NCI-H146 treated with DMSO at 0.1 percent for 48 hours (cell line): Measurements from ENCODE around the gene CDK4.

ENCODE experiments used
- DNase-seq: peaks from one replicate; lab custom pipeline; 2025; ENCODE audit not compliant: unreplicated experiment; lab: John Stamatoyannopoulos, UW

Gene CDK4

DNA sequence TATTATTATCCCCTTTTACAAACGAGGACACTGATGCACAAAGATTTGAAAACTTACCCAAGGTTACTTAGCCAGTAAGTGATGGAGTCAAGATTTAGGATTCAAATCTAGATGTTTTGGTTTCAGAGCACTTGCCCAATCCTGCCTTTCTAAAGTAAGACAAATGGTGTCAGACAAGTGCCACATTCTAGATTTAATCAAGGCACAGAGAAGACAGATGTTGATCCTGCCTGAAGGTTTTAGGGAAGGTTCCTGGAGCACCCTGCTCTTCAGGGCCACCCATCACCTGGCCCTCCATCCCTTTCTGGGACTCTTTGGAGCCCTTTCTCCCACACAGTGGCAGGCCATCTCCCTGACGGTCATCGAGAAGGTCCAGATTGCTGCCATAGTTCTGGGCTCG lies 5.7 kb upstream of the CDK4 start:
- DNase-seq: no peak

DNA sequence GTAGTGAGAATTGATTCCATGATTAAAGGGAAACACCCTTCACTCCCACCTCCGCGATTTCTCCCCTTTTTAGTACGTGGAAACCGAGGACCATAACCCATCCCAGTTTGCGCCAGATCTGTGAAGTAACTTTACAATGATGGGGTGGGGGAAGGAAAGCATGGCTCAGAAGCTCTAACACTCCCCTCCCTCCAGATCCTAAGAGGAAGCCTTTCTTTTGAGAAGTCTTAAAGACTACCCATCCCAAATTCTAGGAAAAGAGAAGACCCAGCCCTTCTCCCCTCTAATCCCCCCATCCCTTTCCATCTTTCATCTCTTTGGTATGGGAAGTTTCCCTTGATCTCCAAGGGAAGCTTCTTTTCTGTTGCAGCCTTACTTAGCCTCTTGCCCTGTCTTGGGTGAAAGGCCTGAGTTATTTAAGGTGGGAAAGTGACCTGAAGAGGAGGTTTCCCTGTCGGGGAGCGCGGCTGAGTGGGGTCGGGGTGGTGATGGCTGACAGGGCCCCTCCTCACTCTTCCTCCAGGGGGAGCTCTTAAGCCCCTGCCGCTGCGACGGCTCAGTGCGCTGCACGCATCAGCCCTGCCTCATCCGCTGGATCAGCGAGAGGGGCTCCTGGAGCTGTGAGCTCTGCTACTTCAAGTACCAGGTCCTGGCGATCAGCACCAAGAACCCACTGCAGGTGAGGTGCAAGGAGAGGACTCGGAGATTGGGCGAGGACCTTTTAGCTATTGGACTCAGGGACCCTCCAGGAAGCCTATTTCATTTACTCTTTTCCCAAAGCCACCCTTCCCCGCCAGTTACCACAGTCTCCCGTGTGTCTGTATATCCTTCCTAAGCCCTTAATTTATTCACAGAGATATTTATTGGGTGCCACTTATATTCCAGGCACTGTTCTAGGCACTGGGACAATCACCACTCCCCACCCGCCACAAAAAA lies 4.6 kb upstream of the CDK4 start:
- DNase-seq: no peak

DNA sequence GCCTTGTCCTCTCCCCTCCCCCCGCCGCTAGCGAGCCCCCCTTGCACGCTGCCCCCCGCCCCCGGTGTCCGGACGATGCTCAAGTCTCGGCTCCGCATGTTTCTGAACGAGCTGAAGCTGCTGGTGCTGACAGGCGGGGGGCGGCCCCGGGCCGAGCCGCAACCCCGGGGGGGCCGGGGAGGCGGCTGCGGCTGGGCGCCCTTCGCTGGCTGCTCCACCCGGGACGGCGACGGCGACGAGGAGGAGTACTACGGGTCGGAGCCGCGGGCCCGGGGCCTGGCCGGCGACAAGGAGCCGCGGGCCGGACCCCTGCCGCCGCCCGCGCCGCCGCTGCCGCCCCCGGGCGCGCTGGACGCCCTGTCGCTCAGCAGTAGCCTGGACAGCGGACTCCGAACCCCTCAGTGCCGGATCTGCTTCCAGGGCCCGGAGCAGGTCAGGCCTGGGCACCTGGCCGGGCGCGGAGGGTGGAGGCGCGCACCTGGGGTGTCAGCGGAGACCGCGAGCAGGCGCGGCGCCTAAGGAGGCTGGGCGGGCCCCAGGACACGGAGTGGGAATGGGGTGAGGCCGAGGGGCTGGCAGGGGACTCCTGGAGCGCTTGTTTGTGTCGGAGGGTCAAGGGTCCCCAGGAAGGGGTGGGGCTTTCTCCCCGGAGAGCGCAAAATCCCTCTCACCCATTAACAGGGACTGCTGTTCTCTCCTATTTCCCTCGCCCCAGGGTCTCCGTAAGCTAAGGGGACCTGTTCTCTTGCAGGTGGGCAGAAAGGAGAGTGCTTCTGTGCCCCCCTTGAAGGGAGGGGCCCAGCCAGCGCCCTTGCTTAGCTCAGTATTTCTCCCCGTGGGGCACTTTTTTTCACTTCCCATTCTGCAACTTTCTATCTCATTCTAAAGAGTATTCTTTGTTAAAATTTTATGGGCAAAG lies 3.6 kb upstream of the CDK4 start:
- peak; percentile 15 for DNase-seq

DNA sequence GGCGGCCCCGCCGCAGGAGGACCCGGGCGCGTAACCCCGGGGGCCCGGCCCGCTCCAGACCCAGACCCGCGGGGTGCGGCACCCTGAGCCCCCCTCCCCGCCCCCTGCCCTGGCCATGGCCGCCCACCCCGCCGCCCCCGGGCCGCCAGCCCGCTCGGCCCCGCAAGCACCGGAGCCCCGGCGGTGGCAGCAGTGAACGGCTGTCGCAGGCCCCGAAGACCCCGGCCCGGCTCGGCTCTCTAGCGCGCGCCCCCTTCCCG lies 3.0 kb upstream of the CDK4 start:
- DNase-seq: no peak

DNA sequence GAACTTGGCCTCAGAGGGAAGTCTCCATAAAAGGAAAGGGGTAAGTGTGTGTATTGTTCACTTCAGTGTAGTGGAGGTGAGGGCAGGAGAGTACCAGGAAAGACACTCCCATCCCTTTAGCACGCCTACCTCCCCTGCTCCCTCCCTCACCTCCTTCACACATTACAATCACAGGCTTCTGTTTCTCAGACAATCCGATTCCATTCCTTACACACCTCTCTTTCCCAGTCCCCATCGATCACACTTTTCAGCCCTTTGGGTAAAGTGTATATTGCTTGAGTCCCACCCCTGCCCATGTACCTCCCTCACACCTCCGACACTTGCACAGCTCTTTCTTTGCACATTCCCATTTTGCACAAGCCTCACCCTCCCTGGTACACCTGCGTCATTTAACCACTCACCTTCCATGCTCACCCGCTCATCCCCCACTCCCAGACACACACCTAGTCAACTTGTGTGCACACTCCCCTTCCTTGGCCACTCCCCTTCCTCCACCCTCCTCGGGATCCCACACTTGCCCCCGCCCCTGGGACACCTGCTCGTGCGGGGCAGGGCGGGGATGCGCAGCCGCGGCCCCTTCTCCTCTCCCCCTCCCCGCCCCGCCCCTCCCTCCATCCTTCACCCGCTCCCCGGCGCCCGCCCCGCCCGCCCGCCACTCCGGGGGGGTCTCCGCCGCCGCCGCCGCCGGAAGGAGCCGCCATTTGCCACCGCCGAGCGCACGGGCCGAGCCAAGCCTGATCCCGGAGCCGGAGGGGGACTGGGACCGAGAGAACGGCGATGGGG lies 2.5 kb upstream of the CDK4 start, which contains the start of gene MARCHF9:
Gene MARCHF9, plus strand, starts transcription at position 693 of the 783 bp plus-strand sequence. CDS start 426 bp downstream, outside the sequence.
- peak; percentile 88 for DNase-seq

DNA sequence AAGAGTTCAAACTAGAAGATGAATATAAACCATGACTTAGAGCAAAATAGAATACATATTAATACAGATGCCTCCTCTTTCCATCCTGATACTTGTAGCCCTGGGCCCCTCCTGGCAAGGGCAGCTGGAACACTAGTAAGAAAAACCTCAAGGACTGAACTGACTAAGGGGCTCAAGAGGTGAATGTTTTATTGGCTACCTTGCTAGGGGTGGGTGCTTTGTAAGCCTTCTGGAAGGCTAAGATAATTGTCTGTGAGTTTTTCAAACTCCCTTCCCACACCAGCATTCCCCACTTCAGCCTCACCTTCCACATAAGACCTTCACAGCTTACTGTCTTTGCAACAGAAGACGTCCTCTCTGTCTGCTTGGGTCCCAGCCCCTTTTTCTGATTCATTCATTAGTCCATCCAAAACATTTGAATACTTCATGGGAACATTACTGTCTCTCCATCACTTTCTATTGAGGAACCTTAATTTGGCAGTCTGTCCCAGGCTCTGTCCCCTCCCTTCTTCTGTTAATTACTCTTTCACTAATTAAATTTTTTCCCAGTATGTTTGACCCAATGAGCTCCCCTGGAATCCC lies 1.7 kb upstream of the CDK4 start:
- DNase-seq: no peak

DNA sequence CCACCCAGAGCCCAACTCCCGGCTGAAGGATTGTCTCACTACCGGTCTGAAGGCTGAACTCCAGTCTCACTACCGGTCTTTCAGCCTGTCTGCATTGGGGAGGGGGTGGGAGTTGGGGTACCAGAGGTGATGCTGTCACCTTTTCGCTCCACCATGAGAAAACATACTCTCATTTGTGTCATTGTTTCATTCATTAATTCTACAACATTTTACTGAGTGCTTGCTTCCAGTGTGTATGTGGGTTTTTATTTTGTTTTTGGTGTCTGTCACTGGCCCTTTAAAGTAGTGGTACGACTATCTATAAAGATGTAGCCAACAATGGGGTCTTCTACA lies 524 bp upstream of the CDK4 start:
- DNase-seq: no peak

DNA sequence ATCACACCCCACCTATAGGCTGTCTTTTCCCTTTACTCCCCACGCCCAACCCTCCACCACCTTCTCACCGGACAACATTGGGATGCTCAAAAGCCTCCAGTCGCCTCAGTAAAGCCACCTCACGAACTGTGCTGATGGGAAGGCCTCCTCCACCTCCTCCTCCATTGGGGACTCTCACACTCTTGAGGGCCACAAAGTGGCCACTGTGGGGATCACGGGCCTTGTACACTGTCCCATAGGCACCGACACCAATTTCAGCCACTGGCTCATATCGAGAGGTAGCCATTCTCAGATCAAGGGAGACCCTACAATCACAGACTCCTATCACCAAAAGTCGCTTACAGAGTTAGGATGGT lies 700 bp downstream of the CDK4 start:
- DNase-seq: no peak

DNA sequence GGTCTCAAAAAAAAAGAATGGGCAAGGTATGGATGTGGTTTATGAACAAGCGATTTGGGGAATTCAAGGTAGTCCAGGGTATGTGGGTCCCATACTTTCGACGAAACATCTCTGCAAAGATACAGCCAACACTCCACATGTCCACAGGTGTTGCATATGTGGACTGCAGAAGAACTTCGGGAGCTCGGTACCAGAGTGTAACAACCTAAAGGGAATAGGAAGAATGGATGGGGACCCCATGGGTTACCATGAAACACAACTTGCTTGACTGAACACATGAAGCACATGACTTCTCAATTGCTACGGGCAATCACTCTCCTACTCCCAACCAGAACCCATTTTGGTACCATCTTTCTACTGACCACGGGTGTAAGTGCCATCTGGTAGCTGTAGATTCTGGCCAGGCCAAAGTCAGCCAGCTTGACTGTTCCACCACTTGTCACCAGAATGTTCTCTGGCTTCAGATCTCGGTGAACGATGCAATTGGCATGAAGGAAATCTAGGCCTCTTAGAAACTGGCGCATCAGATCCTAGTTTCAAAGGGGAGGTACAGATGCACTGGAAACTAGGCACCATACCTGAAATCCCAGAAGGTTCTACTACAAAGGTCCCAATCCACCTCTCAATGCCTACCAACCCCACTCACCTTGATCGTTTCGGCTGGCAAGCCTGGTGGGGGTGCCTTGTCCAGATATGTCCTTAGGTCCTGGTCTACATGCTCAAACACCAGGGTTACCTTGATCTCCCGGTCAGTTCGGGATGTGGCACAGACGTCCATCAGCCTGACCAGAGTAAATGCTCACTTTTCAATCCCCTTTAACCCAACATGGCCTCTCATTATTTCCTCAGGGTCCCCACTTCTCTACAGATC lies 1.3 kb downstream of the CDK4 start:
- DNase-seq: no peak

DNA sequence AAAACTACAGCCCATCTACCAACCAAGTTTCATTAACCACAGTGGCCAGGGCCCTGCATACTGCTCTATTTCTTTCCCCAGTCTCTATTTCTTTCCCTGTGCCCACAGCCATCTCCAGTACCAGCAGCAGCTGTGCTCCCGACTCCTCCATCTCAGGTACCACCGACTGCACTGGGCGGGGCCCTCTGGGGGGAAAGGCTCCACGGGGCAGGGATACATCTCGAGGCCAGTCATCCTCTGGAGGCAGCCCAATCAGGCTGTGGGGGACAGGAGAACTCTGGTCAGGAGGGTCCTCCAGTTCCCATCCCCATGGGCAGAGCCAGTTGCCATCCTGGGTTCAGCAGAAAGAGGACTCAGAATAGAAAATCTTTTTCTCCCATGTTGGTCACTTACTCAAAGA lies 3.0 kb downstream of the CDK4 start:
- no peak for DNase-seq

DNA sequence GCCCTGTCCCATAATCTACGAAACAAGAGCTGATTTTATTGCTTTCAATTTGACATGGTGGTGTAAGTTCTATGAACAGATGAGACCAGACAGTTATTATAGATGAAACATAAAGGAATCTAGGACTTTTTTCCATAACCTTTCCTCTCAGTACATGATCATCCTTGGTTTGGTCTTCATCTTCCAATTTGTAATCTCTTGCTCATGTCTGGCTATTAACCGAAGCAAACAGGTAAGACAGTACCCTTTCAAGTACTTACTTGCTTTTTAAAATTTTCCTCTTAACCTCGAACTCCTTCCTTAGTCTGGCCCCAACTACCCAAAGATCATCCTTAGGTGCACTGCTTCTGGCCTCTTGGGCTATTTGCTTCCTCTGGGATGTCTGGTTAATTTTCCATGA lies 6.1 kb downstream of the CDK4 start:
- DNase-seq: no peak

DNA sequence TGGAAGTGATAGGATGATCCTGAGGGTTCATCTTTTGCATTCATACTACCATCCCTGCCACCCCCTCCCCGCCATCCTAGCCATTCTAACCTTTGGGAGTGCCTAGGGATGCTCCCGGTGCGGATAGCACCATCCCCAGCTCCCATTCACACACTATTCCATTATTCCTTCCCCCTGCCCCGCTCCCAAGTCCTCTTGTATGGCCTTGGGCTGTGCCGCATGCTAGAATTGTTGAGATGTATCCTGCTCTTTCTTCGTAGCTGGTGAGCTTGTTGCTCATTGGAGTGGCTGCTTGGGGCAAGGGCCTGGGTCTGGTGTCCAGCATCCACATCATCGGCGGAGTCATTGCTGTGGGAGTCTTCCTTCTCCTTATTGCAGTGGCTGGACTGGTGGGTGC lies 6.6 kb downstream of the CDK4 start:
- no peak for DNase-seq

DNA sequence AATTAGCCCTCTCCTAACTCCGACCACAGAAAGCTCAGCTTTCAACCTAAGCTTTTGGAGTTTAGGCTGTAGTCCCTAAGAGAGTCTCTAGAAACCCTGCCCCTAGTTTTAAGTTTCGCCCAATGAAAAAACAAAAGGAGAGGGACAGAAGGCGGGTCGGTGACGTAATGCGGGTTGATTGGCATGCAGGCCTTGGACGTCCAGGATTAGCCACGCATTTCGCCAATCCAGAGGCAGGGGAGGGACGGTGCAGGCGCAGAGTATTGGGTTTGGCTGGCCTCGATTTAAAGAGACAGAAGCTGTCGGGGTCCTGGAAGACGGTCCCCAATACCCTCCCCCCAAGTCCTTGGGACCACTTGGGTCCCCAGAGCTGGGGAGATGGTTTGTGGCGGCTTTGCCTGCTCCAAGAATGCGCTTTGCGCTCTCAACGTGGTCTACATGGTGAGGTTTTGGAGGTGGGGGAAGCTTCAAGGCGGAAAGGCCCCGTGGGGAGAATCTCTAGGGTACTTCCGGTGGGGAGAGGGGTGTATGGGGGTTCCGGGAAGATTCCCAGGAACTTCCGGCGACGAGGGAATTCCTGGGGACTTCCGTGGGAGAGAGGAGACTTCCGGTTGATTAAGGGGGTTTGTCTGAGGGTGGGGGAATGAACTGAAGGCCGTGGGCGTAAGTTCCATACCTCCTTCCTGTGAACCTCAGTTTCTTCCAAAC lies 7.2 kb downstream of the CDK4 start, which contains the start of gene TSPAN31:
Gene TSPAN31, plus strand, starts transcription at position 263 of the 708 bp plus-strand sequence. Its CDS starts 116 bp downstream, at position 379.
- DNase-seq: peak; percentile 94

DNA sequence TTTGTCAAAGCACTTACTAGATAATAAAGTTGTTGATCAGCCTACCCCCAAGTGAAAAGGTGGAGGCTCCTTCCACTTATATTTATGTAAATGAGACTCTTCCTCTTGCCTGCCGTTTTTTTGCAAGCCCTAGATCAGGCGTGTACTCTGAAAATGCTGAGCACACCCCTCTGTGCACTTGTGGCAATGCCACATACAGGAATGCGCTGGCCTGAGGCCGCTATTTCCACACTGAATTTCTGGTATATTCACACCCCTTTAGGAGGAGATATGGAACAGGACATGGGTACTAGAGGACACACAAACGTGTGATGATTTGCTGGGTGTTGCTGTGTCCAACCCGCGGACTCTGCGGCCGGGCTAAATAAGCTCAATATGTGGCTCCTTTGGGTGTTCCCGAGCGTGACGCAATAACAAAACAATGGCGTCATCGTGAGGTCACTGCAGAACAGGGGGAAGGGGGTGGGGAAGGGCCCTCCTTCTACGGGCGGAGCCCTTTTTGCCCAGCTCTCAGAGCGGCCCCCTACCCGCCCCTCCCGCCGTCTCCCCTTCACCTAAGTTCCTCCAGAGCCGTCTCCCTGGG lies 7.8 kb downstream of the CDK4 start:
- DNase-seq: no peak

DNA sequence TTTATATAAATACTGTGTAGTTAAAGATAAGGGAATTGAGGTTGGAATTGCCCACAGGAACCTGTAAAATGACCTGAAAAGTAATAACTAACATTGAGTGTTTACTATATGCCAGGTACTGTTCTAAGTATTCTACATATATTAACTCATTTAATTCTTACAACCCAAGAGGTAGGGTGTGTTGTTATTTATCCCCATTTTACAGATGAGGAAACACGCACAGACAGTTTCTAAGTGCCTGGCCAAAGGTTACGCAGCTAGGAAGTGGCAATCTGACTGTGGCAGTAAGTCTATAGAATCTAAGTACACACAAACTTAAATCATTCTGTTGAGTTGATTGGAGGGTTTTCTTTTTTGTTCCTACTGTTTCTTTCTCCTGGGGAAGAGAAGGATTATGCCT lies 8.3 kb downstream of the CDK4 start:
- no peak for DNase-seq

DNA sequence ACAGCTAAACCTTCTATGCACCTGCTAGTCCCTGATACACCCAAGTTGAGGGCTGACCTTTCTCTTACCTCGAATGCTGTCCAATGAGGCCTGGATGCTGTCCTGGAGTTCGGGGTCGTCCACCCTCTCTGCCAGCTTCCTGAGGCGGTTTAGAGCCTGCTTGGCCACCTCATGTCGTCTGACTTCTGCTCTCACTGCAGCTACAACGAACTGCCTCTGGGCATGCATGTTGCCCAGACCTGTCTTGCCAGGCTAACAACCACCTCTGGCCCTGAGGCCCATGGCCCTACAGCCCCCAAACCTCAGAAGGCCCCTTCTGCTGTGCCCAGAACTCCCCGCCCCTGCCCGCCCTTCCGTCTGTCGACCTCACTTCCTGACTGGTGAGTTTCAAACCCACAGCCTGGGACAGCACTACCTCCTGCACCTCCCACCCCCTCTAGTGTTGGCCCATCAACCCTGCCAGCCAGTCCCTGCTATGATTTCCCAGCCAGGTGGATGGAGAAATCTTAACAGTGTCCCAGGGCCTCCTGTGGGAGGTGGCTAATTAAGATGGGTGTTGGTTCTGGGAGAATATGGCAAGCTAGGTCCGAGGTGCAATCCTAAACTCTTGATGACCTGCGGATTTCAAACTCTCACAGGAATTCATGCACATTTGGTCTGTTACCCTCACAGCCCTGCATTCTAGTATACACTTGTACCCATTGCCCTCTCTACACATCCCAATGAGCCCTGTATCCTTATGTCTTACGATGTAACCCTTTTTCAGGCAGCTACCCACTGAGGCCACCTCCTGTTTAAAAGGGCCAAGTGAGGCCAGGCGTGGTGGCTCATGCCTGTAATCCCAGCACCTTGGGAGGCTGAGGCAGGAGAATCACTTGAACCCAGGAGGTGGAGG lies 10.0 kb downstream of the CDK4 start:
- no peak for DNase-seq

DNA sequence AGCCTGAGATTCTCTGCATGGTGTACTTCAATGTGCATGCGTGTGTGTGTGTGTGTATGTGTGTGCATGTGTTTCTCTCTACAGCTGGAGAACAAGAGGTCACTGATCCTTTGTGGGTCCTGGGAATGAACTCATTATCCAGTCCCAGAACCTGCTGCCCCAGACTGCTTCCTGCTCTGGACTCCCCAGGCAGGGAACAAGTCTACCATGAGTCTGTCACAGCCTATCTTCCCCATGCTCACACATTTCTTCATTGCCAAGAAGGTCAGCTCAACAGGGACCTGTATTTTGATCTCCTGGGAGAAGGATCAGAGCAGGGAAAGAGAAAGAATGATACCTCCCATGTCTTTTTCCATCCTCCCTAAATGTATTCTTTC lies 10.7 kb downstream of the CDK4 start:
- DNase-seq: no peak
